Activated T-cell treated with anti-CD3 and anti-CD28 coated beads, Interleukin-2, amount 50 U/mL, for 24 hours (primary cell): ENCODE results near the gene TEF.
A peak's percentile ranks its signal among the peaks of the same experiment; 100 is the strongest.

Experiments
- DNase-seq: peaks from one replicate; pipeline ENCODE4 v3.0.0-alpha.2; 2020
- H3K27ac Mint-ChIP-seq: 2 replicates; pipeline ENCODE4 v1.8.0; 2020; ENCODE audit warnings: mild to moderate bottlenecking, mixed read lengths
- H3K27me3 Mint-ChIP-seq: 2 replicates; pipeline ENCODE4 v1.8.0; 2020; ENCODE audit warnings: mixed read lengths
- H3K36me3 Mint-ChIP-seq: 2 replicates; pipeline ENCODE4 v1.8.0; 2020; ENCODE audit warnings: low read depth, mixed read lengths
- H3K4me1 Mint-ChIP-seq: 2 replicates; pipeline ENCODE4 v1.8.0; 2020; ENCODE audit warnings: low read depth, mixed read lengths
- H3K4me3 Mint-ChIP-seq: 2 replicates; pipeline ENCODE4 v1.8.0; 2020; ENCODE audit warnings: mild to moderate bottlenecking, moderate library complexity, mixed read lengths
- H3K9me3 Mint-ChIP-seq: 2 replicates; pipeline ENCODE4 v1.8.0; 2020; ENCODE audit warnings: mixed read lengths

Gene TEF, protein sequence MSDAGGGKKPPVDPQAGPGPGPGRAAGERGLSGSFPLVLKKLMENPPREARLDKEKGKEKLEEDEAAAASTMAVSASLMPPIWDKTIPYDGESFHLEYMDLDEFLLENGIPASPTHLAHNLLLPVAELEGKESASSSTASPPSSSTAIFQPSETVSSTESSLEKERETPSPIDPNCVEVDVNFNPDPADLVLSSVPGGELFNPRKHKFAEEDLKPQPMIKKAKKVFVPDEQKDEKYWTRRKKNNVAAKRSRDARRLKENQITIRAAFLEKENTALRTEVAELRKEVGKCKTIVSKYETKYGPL

DNA sequence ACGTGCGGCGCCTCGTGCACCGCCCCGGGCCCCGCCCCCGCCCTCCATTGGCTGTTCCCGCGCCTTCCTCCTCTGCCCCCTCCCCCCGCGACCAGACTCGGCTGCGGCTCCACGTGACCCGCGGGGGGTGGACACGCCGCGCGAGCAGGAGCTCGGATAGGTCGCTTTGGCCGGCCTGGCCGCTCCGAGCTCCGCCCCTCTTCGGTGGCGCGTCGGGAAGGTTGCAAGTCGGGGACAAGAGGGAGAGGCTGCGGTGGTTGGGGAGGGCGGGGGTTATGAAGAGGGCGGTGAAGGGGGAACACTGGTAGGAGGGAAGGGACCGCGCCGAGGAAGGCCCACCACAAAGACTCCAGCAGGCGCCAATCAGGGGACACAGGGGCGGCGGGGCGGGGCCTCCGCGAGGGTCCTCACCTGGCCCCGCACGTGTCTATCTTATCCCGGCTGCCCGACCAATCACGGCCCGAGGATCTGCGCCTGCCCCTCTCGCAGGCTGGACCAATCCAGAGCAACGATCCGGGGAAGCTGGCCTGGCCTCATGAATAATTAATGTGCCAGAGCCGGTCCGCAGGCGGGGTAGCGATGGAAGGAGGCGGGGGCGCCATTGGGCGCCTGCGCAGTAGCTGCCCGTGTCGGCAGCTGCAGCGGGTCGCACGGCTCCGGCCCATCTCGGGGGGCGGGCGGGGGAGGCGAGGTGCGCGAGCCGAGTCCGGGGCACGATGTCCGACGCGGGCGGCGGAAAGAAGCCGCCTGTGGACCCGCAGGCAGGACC lies at the start of gene TEF:
TEF (plus strand) TSS at position 614 of the 769 bp plus-strand sequence; CDS start at position 717, 103 bp downstream.
- peaks cover 20% of the 10 kb centered on the region for H3K4me1 Mint-ChIP-seq
- H3K27ac Mint-ChIP-seq = peak within 1 kb of the TSS; percentile 99
- H3K36me3 Mint-ChIP-seq = no peaks in the 10 kb centered on the region
- peak; percentile 97 for DNase-seq
- peak within 1 kb of the TSS; percentile 83 for H3K4me3 Mint-ChIP-seq
- H3K27me3 Mint-ChIP-seq = no peaks in the 10 kb centered on the region
- H3K9me3 Mint-ChIP-seq = no peaks in the 10 kb centered on the region

DNA sequence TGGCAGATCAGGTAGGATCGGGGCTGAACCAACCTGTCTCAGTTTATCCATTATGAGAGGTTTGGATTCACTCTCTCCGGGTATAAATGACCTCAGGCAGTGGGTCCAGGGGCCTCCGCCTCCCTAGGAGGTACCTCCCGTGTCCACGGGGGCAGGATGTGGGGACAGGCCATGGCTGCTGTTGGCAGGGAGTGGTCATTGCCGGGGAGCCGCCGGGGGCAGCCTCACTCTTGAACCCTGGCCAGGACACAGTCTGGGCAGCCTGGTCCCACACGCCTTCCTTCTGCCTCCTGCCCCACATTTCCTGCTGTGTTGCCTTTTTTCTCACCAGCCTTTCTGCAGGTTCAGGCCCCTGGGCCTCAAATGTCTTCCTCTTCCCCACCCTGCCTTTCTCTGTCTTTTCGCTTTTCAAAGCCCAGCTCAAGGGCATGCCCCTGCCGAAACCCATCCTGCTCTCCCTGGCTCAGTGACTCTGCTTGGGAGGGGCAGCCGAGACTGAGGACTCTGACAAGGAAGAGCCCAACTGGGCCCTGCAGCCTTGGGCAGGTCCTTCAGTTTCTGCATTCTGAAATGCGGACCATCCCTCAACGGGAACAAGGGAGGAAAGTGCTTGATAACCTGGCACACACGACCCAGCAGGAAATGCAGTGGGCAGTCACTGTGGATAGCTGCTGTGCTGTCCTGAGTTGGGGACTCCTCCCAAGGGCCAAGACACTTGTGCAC lies 49.4 kb upstream of the TEF start:
- Mint-ChIP-seq H3K27ac (no peak overlapping the region), H3K27me3 (no peaks in the 10 kb centered on the region), H3K4me1 (peaks cover 8% of the 10 kb centered on the region), H3K4me3 (no peak overlapping the region), H3K36me3 (peaks cover 79% of the 10 kb centered on the region), H3K9me3 (no peaks in the 10 kb centered on the region)
- no peak for DNase-seq

DNA sequence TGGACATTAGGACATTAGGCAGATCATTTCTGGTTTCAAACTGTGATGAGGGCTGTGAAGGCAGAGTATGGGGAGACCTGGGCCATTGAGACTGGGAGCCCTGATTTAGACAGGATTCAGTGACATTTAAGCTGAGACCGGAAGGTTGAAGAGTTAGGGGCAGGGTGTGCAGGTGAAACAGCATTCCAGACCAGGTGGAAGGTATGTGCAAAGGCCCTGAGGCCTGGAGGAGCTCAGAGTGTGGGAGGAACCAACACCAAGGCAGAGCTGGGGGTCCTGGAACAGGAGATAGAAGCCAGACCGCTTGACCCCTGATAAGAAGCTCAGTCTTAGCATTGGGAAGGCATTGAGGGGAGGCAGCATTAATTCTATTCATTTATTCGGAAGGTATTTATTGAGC lies 47.9 kb upstream of the TEF start:
- H3K4me1 Mint-ChIP-seq = peaks cover 8% of the 10 kb centered on the region
- H3K4me3 Mint-ChIP-seq = no peak overlapping the region
- H3K27ac Mint-ChIP-seq = peak overlapping the region; percentile 9
- no peak for DNase-seq
- H3K27me3 Mint-ChIP-seq = no peaks in the 10 kb centered on the region
- H3K36me3 Mint-ChIP-seq = peaks cover 71% of the 10 kb centered on the region
- no peaks in the 10 kb centered on the region for H3K9me3 Mint-ChIP-seq

- Mint-ChIP-seq H3K4me3 (no peak overlapping the region), H3K27ac (no peak overlapping the region), H3K4me1 (peaks cover 8% of the 10 kb centered on the region), H3K27me3 (no peaks in the 10 kb centered on the region), H3K36me3 (peaks cover 73% of the 10 kb centered on the region), H3K9me3 (no peaks in the 10 kb centered on the region)
- no peak for DNase-seq
Observed at GRCh38 chr22:41334215-41334614, 47.5 kb upstream of the TEF start.

- H3K27ac Mint-ChIP-seq = no peak overlapping the region
- no peak for DNase-seq
- H3K9me3 Mint-ChIP-seq = no peaks in the 10 kb centered on the region
- H3K27me3 Mint-ChIP-seq = no peaks in the 10 kb centered on the region
- no peak overlapping the region for H3K4me3 Mint-ChIP-seq
- peaks cover 73% of the 10 kb centered on the region for H3K36me3 Mint-ChIP-seq
- H3K4me1 Mint-ChIP-seq = peaks cover 8% of the 10 kb centered on the region
Observed at GRCh38 chr22:41334951-41335635, 46.6 kb upstream of the TEF start.

DNA sequence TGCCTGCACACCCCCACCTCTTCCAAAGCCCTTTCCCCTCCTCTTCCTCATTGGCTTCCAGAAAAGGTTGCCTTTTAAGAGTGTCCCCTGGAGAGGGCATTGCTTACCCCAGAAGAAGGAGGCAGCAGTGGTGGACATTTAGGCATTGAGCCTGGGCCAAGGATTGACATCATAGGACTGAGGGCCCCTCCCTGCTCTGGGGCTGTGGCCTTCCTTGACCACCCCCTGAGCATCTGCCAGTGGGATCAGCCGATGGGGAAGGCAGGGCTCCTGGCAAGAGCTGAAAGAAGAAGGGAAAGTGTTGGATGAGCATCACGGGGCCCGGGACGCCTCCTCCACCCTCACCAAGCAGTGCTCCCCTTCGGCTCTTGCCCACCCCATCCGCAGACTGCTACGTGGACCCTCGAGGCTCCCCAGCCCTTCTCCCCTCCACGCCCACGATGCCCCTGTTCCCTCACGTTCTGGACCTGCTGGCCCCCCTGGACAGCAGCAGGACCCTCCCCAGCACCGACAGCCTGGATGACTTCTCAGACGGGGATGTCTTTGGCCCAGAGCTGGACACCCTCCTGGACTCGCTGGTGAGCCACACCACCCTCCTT lies 43.0 kb upstream of the TEF start:
- H3K9me3 Mint-ChIP-seq = no peaks in the 10 kb centered on the region
- H3K4me3 Mint-ChIP-seq = no peak overlapping the region
- H3K27me3 Mint-ChIP-seq = no peaks in the 10 kb centered on the region
- H3K36me3 Mint-ChIP-seq = peaks cover 77% of the 10 kb centered on the region
- DNase-seq = no peak
- peak overlapping the region; percentile 61 for H3K27ac Mint-ChIP-seq
- H3K4me1 Mint-ChIP-seq = peaks cover 12% of the 10 kb centered on the region

- H3K9me3 Mint-ChIP-seq = no peaks in the 10 kb centered on the region
- H3K4me3 Mint-ChIP-seq = no peak overlapping the region
- H3K27me3 Mint-ChIP-seq = no peaks in the 10 kb centered on the region
- DNase-seq = no peak
- no peak overlapping the region for H3K27ac Mint-ChIP-seq
- peaks cover 77% of the 10 kb centered on the region for H3K36me3 Mint-ChIP-seq
- H3K4me1 Mint-ChIP-seq = peaks cover 12% of the 10 kb centered on the region
Observed at GRCh38 chr22:41339823-41340222, 41.9 kb upstream of the TEF start.

GRCh38 chr22:41340357-41340756 lies 41.4 kb upstream of the TEF start:
- peaks cover 76% of the 10 kb centered on the region for H3K36me3 Mint-ChIP-seq
- no peaks in the 10 kb centered on the region for H3K27me3 Mint-ChIP-seq
- H3K9me3 Mint-ChIP-seq = no peaks in the 10 kb centered on the region
- H3K4me1 Mint-ChIP-seq = peaks cover 10% of the 10 kb centered on the region
- DNase-seq = no peak
- no peak overlapping the region for H3K4me3 Mint-ChIP-seq
- H3K27ac Mint-ChIP-seq = peak overlapping the region; percentile 63

DNA sequence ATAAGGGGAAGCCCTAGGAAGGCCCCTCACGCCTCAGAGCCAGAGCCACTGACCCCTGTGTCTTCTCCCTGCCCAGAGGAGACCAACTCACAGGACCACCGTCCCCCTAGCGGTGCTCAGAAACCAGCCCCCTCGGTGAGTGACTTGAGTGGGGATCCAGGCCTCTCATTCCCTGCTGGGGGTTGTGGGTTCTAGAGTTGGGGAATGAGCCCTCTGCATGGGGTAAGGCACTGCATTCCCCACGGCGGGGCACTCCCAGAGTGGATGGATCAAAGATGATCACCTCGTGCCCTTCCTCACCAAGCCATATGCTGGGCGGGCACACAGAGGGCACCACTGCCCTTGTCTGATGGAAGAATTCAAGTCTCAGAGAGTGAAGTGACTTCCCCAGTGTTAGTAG lies 40.7 kb upstream of the TEF start:
- no peaks in the 10 kb centered on the region for H3K9me3 Mint-ChIP-seq
- H3K36me3 Mint-ChIP-seq = peaks cover 76% of the 10 kb centered on the region
- no peak overlapping the region for H3K27ac Mint-ChIP-seq
- peaks cover 5% of the 10 kb centered on the region for H3K4me1 Mint-ChIP-seq
- H3K4me3 Mint-ChIP-seq = no peak overlapping the region
- H3K27me3 Mint-ChIP-seq = no peaks in the 10 kb centered on the region
- no peak for DNase-seq

DNA sequence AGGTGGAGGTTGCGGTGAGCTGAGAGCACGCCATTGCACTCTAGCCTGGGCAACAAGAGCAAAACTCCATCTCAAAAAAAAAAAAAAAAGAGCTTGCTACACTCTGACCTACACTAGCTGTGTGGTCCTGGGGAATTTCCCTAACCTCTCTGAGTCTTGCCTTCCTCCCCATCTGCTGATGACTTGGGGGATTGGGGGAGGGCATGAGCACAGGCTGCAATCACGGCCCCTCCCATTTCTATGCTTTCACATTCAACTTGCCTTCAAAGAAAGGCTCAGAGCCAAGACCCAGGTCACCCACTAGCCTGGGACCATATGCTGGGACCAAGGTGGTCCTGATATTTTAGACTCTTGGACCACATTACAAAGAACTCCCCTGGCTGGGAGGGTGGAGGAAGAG lies 39.8 kb upstream of the TEF start:
- DNase-seq = no peak
- Mint-ChIP-seq H3K27ac (peak overlapping the region; percentile 76), H3K4me3 (no peak overlapping the region)

GRCh38 chr22:41343300-41343699 lies 38.4 kb upstream of the TEF start:
- no peak for DNase-seq
- Mint-ChIP-seq H3K36me3 (peaks cover 92% of the 10 kb centered on the region), H3K4me1 (peaks cover 5% of the 10 kb centered on the region), H3K4me3 (no peak overlapping the region), H3K27me3 (no peaks in the 10 kb centered on the region), H3K27ac (no peak overlapping the region), H3K9me3 (no peaks in the 10 kb centered on the region)

More for the DNA sequence above, 39.8 kb upstream of the TEF start:
- H3K4me1 Mint-ChIP-seq = peaks cover 5% of the 10 kb centered on the region
- H3K9me3 Mint-ChIP-seq = no peaks in the 10 kb centered on the region
- H3K36me3 Mint-ChIP-seq = peaks cover 82% of the 10 kb centered on the region
- H3K27me3 Mint-ChIP-seq = no peaks in the 10 kb centered on the region

- H3K36me3 Mint-ChIP-seq = peaks cover 92% of the 10 kb centered on the region
- no peak overlapping the region for H3K27ac Mint-ChIP-seq
Observed at GRCh38 chr22:41343717-41344116, 38.0 kb upstream of the TEF start.

GRCh38 chr22:41344189-41344788 lies 37.5 kb upstream of the TEF start:
- Mint-ChIP-seq H3K36me3 (peaks cover 92% of the 10 kb centered on the region), H3K27me3 (no peaks in the 10 kb centered on the region), H3K4me3 (no peak overlapping the region), H3K27ac (no peak overlapping the region), H3K9me3 (no peaks in the 10 kb centered on the region), H3K4me1 (peaks cover 5% of the 10 kb centered on the region)
- DNase-seq = no peak

More at GRCh38 chr22:41343717-41344116, 38.0 kb upstream of the TEF start:
- no peaks in the 10 kb centered on the region for H3K27me3 Mint-ChIP-seq
- peaks cover 5% of the 10 kb centered on the region for H3K4me1 Mint-ChIP-seq
- DNase-seq = no peak
- H3K9me3 Mint-ChIP-seq = no peaks in the 10 kb centered on the region
- no peak overlapping the region for H3K4me3 Mint-ChIP-seq
